Right atrium auricular region (tissue), 2 donors: Measurements from ENCODE around the gene POLRMT. TPM values are rescaled to one million over a fixed set of nuclear protein-coding genes. Genes with fewer than 3 reads are reported as not detected.

Experiments
- DNase-seq: peaks from one replicate; pipeline ENCODE4 v3.0.0-alpha.2; 2019; ENCODE audit warnings: low spot score
- H3K27ac ChIP-seq, 2 donors: fragments of 200-600 bp; sonication (generic); 1 replicate in 1 of 2; 2 replicates in 1 of 2; pipeline ENCODE4 v1.5.1; 2016 to 2019
- H3K27me3 ChIP-seq, 2 donors: fragments of 200-600 bp; sonication (generic); one replicate each; pipeline versions ENCODE4 v1.5.1 to v1.6.0; 2017 to 2019
- H3K36me3 ChIP-seq: fragments of 200-600 bp; sonication (generic); one replicate; pipeline ENCODE4 v1.5.1; 2016
- H3K4me1 ChIP-seq, 2 donors: fragments of 200-600 bp; sonication (generic); one replicate each; pipeline versions ENCODE4 v1.5.1 to v1.6.0; 2017 to 2019
- H3K4me3 ChIP-seq, 2 donors: fragments of 200-600 bp; sonication (generic); 1 replicate in 1 of 2; 2 replicates in 1 of 2; pipeline ENCODE4 v1.5.1; 2017 to 2019; ENCODE audit warnings: mild to moderate bottlenecking in 1 of 2, moderate library complexity in 1 of 2
- H3K9me3 ChIP-seq, 2 donors: fragments of 200-600 bp; sonication (generic); one replicate each; pipeline ENCODE4 v1.5.1; 2019
- CTCF ChIP-seq, 2 donors: fragments of 200-600 bp; sonication (generic); IDR thresholded peaks; one replicate each; pipeline ENCODE4 v1.5.1; 2019; ENCODE audit warnings: antibody characterized with exemption in 2 of 2
- total RNA-seq, 2 donors: library from RNA; depleted of rRNA; stranded (reverse); fragments of >200 nt; gene quantifications; one replicate each; pipeline ENCODE4 v1.1.0, GENCODE V29; 2016

Gene POLRMT
- total RNA-seq, 2 donors from 2014 or later, result 24.5 to 30.4 TPM

GRCh38 chr19:579111-579841 is 54.1 kb downstream of the POLRMT start:
- peaks cover 0 to 68% of the 10 kb centered on the region in 2 donors for H3K4me1 ChIP-seq
- H3K27ac ChIP-seq, result peak overlapping the region; percentile 23 to 42
- no peak for TF ChIP-seq CTCF (IDR thresholded peaks at IDR 0.05)
- DNase-seq, result no peak
- H3K9me3 ChIP-seq, result no peaks in the 10 kb centered on the region
- peaks cover 52% of the 10 kb centered on the region for H3K36me3 ChIP-seq
- H3K4me3 ChIP-seq, result no peak overlapping the region
- no peaks in the 10 kb centered on the region for H3K27me3 ChIP-seq

DNA sequence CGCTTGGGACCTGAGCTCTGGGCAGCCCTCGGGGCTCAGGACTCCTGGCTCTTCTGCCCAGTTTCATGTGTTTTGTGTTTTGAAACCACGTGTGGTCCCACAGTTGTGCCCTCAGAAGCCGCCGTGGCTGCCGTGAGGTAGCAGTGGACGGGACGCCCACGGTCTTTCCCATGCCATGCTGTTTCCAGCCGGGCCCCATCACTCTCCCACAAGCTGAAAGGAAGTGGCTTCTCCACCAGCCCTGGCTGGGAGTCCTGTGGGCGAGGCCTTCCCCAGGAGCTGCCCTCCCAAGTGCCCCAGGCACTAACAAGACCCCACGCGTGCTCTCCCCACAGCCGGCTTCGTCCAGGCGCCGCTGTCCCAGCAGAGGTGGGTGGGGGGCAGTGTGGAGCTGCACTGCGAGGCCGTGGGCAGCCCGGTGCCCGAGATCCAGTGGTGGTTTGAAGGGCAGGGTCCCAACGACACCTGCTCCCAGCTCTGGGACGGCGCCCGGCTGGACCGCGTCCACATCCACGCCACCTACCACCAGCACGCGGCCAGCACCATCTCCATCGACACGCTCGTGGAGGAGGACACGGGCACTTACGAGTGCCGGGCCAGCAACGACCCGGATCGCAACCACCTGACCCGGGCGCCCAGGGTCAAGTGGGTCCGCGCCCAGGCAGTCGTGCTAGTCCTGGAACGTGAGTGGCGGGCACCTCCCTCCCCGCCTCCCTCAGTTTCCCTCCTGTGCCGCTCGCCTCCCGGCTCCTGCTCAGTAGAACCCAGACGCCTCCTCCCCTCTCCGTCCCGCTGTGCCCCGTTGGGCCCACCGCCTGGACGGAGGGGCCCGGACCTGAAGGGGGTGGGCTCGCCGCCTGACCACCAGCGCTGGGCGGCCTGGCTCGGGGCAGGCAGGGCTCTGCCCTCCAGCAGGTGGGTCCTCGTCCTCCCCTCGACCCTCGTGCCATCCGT is 55.6 kb downstream of the POLRMT start:
- no peak for DNase-seq
- Histone ChIP-seq H3K9me3 (no peaks in the 10 kb centered on the region), H3K27me3 (no peaks in the 10 kb centered on the region), H3K27ac (peak overlapping the region; percentile 96 to 97), H3K4me1 (peaks cover 0 to 80% of the 10 kb centered on the region in 2 donors), H3K4me3 (peak overlapping the region in 1 of 2 donors; percentile 2), H3K36me3 (peaks cover 41% of the 10 kb centered on the region)
- peak in 1 of 2 donors; percentile 28 for TF ChIP-seq CTCF (IDR thresholded peaks at IDR 0.05)

GRCh38 chr19:576768-577438 is 56.4 kb downstream of the POLRMT start:
- peak overlapping the region in 1 of 2 donors; percentile 98 for H3K4me3 ChIP-seq
- H3K27ac ChIP-seq, result peak overlapping the region; percentile 96 to 97
- peaks cover 0 to 76% of the 10 kb centered on the region in 2 donors for H3K4me1 ChIP-seq
- H3K36me3 ChIP-seq, result peaks cover 36% of the 10 kb centered on the region
- no peak for DNase-seq
- H3K27me3 ChIP-seq, result no peaks in the 10 kb centered on the region
- no peaks in the 10 kb centered on the region for H3K9me3 ChIP-seq
- no peak for TF ChIP-seq CTCF (IDR thresholded peaks at IDR 0.05)

GRCh38 chr19:575527-576506 is 57.5 kb downstream of the POLRMT start:
- peaks cover 0 to 79% of the 10 kb centered on the region in 2 donors for H3K4me1 ChIP-seq
- TF ChIP-seq CTCF (IDR thresholded peaks at IDR 0.05), result no peak
- H3K27me3 ChIP-seq, result no peaks in the 10 kb centered on the region
- H3K4me3 ChIP-seq, result peak overlapping the region; percentile 34 to 98
- peaks cover 25% of the 10 kb centered on the region for H3K36me3 ChIP-seq
- H3K27ac ChIP-seq, result peak overlapping the region; percentile 96 to 97
- no peaks in the 10 kb centered on the region for H3K9me3 ChIP-seq
- peak; percentile 75 for DNase-seq
